SK-N-SH (cell line): ENCODE results near the gene KIFAP3. TPM values are rescaled to one million over a fixed set of nuclear protein-coding genes. Genes with fewer than 3 reads are reported as not detected.

Experiments
- CTCF ChIA-PET: fragments of 300-600, 350-600 bp; formaldehyde crosslinking; extraction: SDS; loops from one replicate; lab custom pipeline; 2021; lab: Yijun Ruan, JAX
- POLR2A ChIA-PET: fragments of 350-600 bp; sonication (Branson Sonifier 250); formaldehyde crosslinking; extraction: SDS; loops from one replicate; lab custom pipeline; 2020; ENCODE audit warnings: antibody characterized with exemption, inconsistent platforms; lab: Yijun Ruan, JAX
- DNase-seq: peaks from one replicate; pipeline ENCODE4 v3.0.0; 2012
- H2AFZ ChIP-seq: fragments of 200-600 bp; sonication (generic); 2 replicates; pipeline ENCODE4 v1.8.1; 2016; ENCODE audit warnings: antibody characterized with exemption, mild to moderate bottlenecking, low read depth
- H3F3A ChIP-seq: fragments of 200-600 bp; sonication (generic); replicated peaks from 2 replicates; pipeline ENCODE3; 2016; ENCODE audit warnings: antibody characterized with exemption, mild to moderate bottlenecking; ENCODE audit not compliant: insufficient read depth
- H3K27ac ChIP-seq, 2 experiments: fragments of 200-500 bp in 1 of 2; fragments of 200-600 bp in 1 of 2; sonication (Bioruptor generic) in 1 of 2; sonication (generic), shearing (Covaris generic) in 1 of 2; 2 replicates each; pipeline versions ENCODE4 v1.5.1 to v1.6.1; 2014 to 2016; ENCODE audit warnings: low read depth in 2 of 2, inconsistent platforms in 1 of 2, low read length in 1 of 2, mild to moderate bottlenecking in 1 of 2, mixed read lengths in 1 of 2
- H3K27me3 ChIP-seq: fragments of 200-600 bp; sonication (generic), shearing (Covaris generic); 2 replicates; pipeline ENCODE4 v1.6.1; 2016; ENCODE audit warnings: mixed run types; ENCODE audit not compliant: insufficient read depth
- H3K36me3 ChIP-seq, 2 experiments: fragments of 200-500 bp in 1 of 2; fragments of 200-600 bp in 1 of 2; sonication (Bioruptor generic) in 1 of 2; sonication (generic) in 1 of 2; replicated peaks in 1 of 2; 2 replicates each; pipeline versions ENCODE3 to v1.5.1; 2014 to 2016; ENCODE audit warnings: low read length in 1 of 2, mild to moderate bottlenecking in 1 of 2; ENCODE audit not compliant: insufficient read depth in 2 of 2, control insufficient read depth in 1 of 2
- H3K4me1 ChIP-seq, 2 experiments: fragments of 200-500 bp in 1 of 2; fragments of 200-600 bp in 1 of 2; sonication (Bioruptor generic) in 1 of 2; sonication (generic), shearing (Covaris generic) in 1 of 2; 2 replicates each; pipeline versions ENCODE4 v1.5.1 to v1.6.1; 2014 to 2016; ENCODE audit warnings: low read depth in 1 of 2, low read length in 1 of 2, mixed run types in 1 of 2; ENCODE audit not compliant: insufficient read depth in 2 of 2, control insufficient read depth in 1 of 2
- H3K4me2 ChIP-seq: fragments of 200-600 bp; sonication (generic), shearing (Covaris generic); 2 replicates; pipeline ENCODE4 v1.6.1; 2017; ENCODE audit warnings: mixed run types
- H3K4me3 ChIP-seq, 2 experiments: fragments of 200-500 bp in 1 of 2; fragments of 200-600 bp in 1 of 2; sonication (Bioruptor generic) in 1 of 2; sonication (generic), shearing (Covaris generic) in 1 of 2; 2 replicates each; pipeline versions ENCODE4 v1.5.1 to v1.8.1; 2014 to 2016; ENCODE audit warnings: low read depth in 2 of 2, inconsistent platforms in 1 of 2, low read length in 1 of 2, mild to moderate bottlenecking in 1 of 2, mixed read lengths in 1 of 2, moderate library complexity in 1 of 2
- H3K79me2 ChIP-seq: fragments of 200-600 bp; sonication (generic); 2 replicates; pipeline ENCODE4 v1.8.1; 2017; ENCODE audit warnings: mild to moderate bottlenecking; ENCODE audit not compliant: insufficient read depth
- H3K9ac ChIP-seq: fragments of 200-600 bp; sonication (generic); 2 replicates; pipeline ENCODE4 v1.6.1; 2017; ENCODE audit warnings: mixed run types
- H3K9me2 ChIP-seq: fragments of 200-600 bp; sonication (generic); 2 replicates; pipeline ENCODE4 v1.6.1; 2017; ENCODE audit warnings: mixed run types
- H3K9me3 ChIP-seq: fragments of 200-600 bp; sonication (generic); 2 replicates; pipeline ENCODE4 v1.6.1; 2017; ENCODE audit warnings: mixed run types, mild to moderate bottlenecking, moderate library complexity
- H4K20me1 ChIP-seq: fragments of 200-600 bp; sonication (generic); 2 replicates; pipeline ENCODE4 v1.6.1; 2017; ENCODE audit warnings: mild to moderate bottlenecking, mixed run types; ENCODE audit not compliant: insufficient read depth
- EP300 ChIP-seq, 2 experiments: IDR thresholded peaks; 2 replicates each; pipeline versions ENCODE4 v1.4.0 to v1.6.1; 2012; ENCODE audit warnings: borderline replicate concordance in 1 of 2, low read depth in 1 of 2, low read length in 1 of 2
- EZH2phosphoT487 ChIP-seq: fragments of 200-600 bp; sonication (generic); IDR thresholded peaks from 2 replicates; pipeline ENCODE4 v1.6.1; 2017; ENCODE audit warnings: low read depth, mixed run types, mild to moderate bottlenecking, antibody characterized with exemption, moderate library complexity, borderline replicate concordance
- FOSL2 ChIP-seq: IDR thresholded peaks from 2 replicates; pipeline ENCODE4 v1.4.0; 2012; ENCODE audit warnings: low read depth, mild to moderate bottlenecking, moderate library complexity, borderline replicate concordance
- FOXJ3 ChIP-seq: sonication (generic); formaldehyde crosslinking; IDR thresholded peaks from 2 replicates; pipeline ENCODE4 v1.5.1; 2020; ENCODE audit warnings: mild to moderate bottlenecking, missing genetic modification reagents
- GATA2 ChIP-seq: sonication (generic); formaldehyde crosslinking; IDR thresholded peaks from 2 replicates; pipeline ENCODE4 v1.5.0; 2020; ENCODE audit warnings: mild to moderate bottlenecking, missing genetic modification reagents
- JUND ChIP-seq: IDR thresholded peaks from 2 replicates; pipeline ENCODE4 v1.4.0; 2012
- MXI1 ChIP-seq: IDR thresholded peaks from 2 replicates; pipeline ENCODE4 v1.6.1; 2012; ENCODE audit warnings: mild to moderate bottlenecking, low read depth, low read length, improper control_type of control experiment
- NFIC ChIP-seq: IDR thresholded peaks from 2 replicates; pipeline ENCODE4 v1.4.0; 2012; ENCODE audit warnings: borderline replicate concordance
- RAD21 ChIP-seq: IDR thresholded peaks from 2 replicates; pipeline ENCODE4 v1.6.1; 2012; ENCODE audit warnings: mild to moderate bottlenecking, low read length
- RFX5 ChIP-seq: IDR thresholded peaks from 2 replicates; pipeline ENCODE4 v1.6.1; 2012; ENCODE audit warnings: mild to moderate bottlenecking, improper control_type of control experiment, low read length
- SMC3 ChIP-seq: IDR thresholded peaks from 2 replicates; pipeline ENCODE4 v1.6.1; 2012; ENCODE audit warnings: low read depth, low read length, improper control_type of control experiment
- TAF1 ChIP-seq: IDR thresholded peaks from 2 replicates; pipeline ENCODE4 v1.6.1; 2012; ENCODE audit warnings: low read depth, mild to moderate bottlenecking, low read length, moderate library complexity, borderline replicate concordance
- TCF12 ChIP-seq: IDR thresholded peaks from 2 replicates; pipeline ENCODE4 v1.4.0; 2012
- YY1 ChIP-seq: IDR thresholded peaks from 2 replicates; pipeline ENCODE4 v1.4.0; 2012; ENCODE audit warnings: low read depth, mild to moderate bottlenecking
- WGBS: methylation state at CpG from one replicate; pipeline ENCODE4 v1.1.6; 2017; ENCODE audit warnings: low lambda C conversion rate; 5-methylcytosine and 5-hydroxymethylcytosine counted together
- polyA plus RNA-seq, 3 experiments: library from polyadenylated mRNA; depleted of rRNA; stranded (reverse); fragments of >200 nt; gene quantifications; 2 replicates each; pipeline ENCODE4 v1.2.3, GENCODE V29; 2012
- TF ChIP-seq, protein P1 (sequence below): fragments of 150-350 bp; IDR thresholded peaks from 2 replicates; pipeline ENCODE4 v1.6.1; 2017; ENCODE audit warnings: antibody characterized with exemption, low read length, low read depth, borderline replicate concordance
- TF ChIP-seq, protein P2 (sequence below): IDR thresholded peaks from 2 replicates; pipeline ENCODE4 v1.4.0; 2012; ENCODE audit warnings: low read depth, borderline replicate concordance
- TF ChIP-seq, protein P3 (sequence below): IDR thresholded peaks from 2 replicates; pipeline ENCODE4 v1.6.1; 2012; ENCODE audit warnings: mild to moderate bottlenecking, low read depth, low read length, moderate library complexity
- TF ChIP-seq, protein P4 (sequence below): IDR thresholded peaks from 2 replicates; pipeline ENCODE4 v1.4.0; 2012; ENCODE audit warnings: low read depth, borderline replicate concordance
- TF ChIP-seq, protein P5 (sequence below): IDR thresholded peaks from 2 replicates; pipeline ENCODE4 v1.4.0; 2012; ENCODE audit warnings: low read depth

The KIFAP3 gene
- polyA plus RNA-seq, 1 of the 3 experiments (the other 2 are of a cell fraction): 10.7 TPM

DNA sequence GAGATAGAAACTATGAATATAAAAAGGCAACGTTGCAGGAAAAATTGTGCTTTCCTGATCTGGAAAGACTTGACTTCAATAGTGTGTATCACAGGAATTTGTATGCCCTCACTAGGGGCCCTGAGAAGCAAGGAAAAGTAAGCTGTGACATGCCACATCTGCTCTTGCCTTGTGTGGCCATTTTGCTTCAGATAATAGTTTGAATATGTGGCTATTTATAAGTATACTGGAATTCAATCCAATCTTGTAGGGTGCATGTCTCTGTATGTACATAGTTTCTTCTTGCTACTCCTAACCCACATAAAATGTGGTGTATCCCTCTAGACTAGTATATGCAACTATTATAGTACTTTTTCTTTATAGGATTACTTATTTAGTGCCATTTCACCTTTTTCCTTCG is 149.7 kb downstream of the KIFAP3 start (continued):
- TF ChIP-seq, protein P1, sequence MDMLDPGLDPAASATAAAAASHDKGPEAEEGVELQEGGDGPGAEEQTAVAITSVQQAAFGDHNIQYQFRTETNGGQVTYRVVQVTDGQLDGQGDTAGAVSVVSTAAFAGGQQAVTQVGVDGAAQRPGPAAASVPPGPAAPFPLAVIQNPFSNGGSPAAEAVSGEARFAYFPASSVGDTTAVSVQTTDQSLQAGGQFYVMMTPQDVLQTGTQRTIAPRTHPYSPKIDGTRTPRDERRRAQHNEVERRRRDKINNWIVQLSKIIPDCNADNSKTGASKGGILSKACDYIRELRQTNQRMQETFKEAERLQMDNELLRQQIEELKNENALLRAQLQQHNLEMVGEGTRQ: no peak
- TF ChIP-seq FOSL2: no peak

DNA sequence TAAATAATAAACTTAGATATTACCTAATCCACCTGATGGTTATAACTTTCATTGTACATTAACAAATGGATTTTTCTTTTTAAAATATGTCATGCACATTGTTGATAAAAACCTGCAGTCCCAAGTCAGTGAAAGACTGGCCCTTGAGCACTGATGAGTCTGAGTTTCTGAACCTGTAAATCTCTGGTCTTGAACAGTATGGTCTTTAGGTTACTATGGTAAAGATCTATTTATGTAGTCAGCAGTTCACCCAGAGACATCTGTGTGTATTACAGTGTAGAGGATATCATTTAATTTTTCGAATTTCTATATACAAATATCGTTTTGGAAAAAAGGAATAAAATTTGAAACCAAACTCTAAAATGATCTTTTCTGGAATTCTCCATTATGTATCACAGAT is 150.4 kb downstream of the KIFAP3 start:
- H2AFZ ChIP-seq: no peak overlapping the region
- H3K4me1 ChIP-seq: peaks cover 0 to 12% of the 10 kb centered on the region in 2 experiments; a peak in 2 of 4 replicates
- H3K9ac ChIP-seq: no peak overlapping the region
- no peaks in the 10 kb centered on the region for H3K79me2 ChIP-seq
- H4K20me1 ChIP-seq: no peaks in the 10 kb centered on the region
- peak overlapping the region in 1 of 2 experiments; percentile 88; a peak in 1 of 4 replicates for H3K27ac ChIP-seq
- no peak overlapping the region for H3K4me3 ChIP-seq
- H3K27me3 ChIP-seq: no peaks in the 10 kb centered on the region
- H3F3A ChIP-seq: peaks cover 7% of the 10 kb centered on the region
- H3K4me2 ChIP-seq: no peak overlapping the region
- no peaks in the 10 kb centered on the region for H3K9me2 ChIP-seq
- H3K9me3 ChIP-seq: no peaks in the 10 kb centered on the region
- no peak for DNase-seq
- TF ChIP-seq EZH2phosphoT487: no peak
- no peak for TF ChIP-seq JUND
- no peak for TF ChIP-seq FOSL2
- TF ChIP-seq, protein P2, sequence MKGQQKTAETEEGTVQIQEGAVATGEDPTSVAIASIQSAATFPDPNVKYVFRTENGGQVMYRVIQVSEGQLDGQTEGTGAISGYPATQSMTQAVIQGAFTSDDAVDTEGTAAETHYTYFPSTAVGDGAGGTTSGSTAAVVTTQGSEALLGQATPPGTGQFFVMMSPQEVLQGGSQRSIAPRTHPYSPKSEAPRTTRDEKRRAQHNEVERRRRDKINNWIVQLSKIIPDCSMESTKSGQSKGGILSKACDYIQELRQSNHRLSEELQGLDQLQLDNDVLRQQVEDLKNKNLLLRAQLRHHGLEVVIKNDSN: no peak
- no peak for TF ChIP-seq MXI1
- TF ChIP-seq YY1: no peak
- no peak for TF ChIP-seq RFX5
- TF ChIP-seq, protein P3, sequence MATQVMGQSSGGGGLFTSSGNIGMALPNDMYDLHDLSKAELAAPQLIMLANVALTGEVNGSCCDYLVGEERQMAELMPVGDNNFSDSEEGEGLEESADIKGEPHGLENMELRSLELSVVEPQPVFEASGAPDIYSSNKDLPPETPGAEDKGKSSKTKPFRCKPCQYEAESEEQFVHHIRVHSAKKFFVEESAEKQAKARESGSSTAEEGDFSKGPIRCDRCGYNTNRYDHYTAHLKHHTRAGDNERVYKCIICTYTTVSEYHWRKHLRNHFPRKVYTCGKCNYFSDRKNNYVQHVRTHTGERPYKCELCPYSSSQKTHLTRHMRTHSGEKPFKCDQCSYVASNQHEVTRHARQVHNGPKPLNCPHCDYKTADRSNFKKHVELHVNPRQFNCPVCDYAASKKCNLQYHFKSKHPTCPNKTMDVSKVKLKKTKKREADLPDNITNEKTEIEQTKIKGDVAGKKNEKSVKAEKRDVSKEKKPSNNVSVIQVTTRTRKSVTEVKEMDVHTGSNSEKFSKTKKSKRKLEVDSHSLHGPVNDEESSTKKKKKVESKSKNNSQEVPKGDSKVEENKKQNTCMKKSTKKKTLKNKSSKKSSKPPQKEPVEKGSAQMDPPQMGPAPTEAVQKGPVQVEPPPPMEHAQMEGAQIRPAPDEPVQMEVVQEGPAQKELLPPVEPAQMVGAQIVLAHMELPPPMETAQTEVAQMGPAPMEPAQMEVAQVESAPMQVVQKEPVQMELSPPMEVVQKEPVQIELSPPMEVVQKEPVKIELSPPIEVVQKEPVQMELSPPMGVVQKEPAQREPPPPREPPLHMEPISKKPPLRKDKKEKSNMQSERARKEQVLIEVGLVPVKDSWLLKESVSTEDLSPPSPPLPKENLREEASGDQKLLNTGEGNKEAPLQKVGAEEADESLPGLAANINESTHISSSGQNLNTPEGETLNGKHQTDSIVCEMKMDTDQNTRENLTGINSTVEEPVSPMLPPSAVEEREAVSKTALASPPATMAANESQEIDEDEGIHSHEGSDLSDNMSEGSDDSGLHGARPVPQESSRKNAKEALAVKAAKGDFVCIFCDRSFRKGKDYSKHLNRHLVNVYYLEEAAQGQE: no peak
- TF ChIP-seq, protein P4, sequence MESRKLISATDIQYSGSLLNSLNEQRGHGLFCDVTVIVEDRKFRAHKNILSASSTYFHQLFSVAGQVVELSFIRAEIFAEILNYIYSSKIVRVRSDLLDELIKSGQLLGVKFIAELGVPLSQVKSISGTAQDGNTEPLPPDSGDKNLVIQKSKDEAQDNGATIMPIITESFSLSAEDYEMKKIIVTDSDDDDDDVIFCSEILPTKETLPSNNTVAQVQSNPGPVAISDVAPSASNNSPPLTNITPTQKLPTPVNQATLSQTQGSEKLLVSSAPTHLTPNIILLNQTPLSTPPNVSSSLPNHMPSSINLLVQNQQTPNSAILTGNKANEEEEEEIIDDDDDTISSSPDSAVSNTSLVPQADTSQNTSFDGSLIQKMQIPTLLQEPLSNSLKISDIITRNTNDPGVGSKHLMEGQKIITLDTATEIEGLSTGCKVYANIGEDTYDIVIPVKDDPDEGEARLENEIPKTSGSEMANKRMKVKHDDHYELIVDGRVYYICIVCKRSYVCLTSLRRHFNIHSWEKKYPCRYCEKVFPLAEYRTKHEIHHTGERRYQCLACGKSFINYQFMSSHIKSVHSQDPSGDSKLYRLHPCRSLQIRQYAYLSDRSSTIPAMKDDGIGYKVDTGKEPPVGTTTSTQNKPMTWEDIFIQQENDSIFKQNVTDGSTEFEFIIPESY: no peak
- no peak for TF ChIP-seq TCF12
- TF ChIP-seq SMC3: no peak
- TF ChIP-seq RAD21: no peak
- TF ChIP-seq TAF1: no peak
- TF ChIP-seq EP300 (IDR thresholded peaks at IDR 0.05; ENCODE audit: borderline replicate concordance in 1 of 2, low read depth in 1 of 2, low read length in 1 of 2): no peak
- TF ChIP-seq, protein P5, sequence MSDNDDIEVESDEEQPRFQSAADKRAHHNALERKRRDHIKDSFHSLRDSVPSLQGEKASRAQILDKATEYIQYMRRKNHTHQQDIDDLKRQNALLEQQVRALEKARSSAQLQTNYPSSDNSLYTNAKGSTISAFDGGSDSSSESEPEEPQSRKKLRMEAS: no peak
- TF ChIP-seq NFIC: no peak
- TF ChIP-seq GATA2 (CRISPR knock-in tag): no peak
- no peak for TF ChIP-seq FOXJ3 (CRISPR knock-in tag)
- TF ChIP-seq, all 33 proteins: peak for 0
- ChIA-PET POLR2A (no interaction called here), CTCF (no interaction called here)
- WGBS: 87% methylated on average over 2 of the region's 2 CpGs
- peaks cover 6 to 9% of the 10 kb centered on the region in 2 experiments for H3K36me3 ChIP-seq
